H9 (cell line): ENCODE measurements around the gene PLEKHO2. TPM values are rescaled to one million over a fixed set of nuclear protein-coding genes. Genes with fewer than 3 reads are reported as not detected.

Experiments used
- DNase-seq: peaks from one replicate; pipeline ENCODE4 v3.0.0-alpha.2; 2017
- H2AFZ ChIP-seq: one replicate; pipeline ENCODE4 v1.6.1; 2013; ENCODE audit warnings: mild to moderate bottlenecking, low read length, control low read depth, moderate library complexity
- H2AK5ac ChIP-seq: 2 replicates; pipeline ENCODE4 v1.6.1; 2013; ENCODE audit warnings: low read length, control low read depth, mixed read lengths; ENCODE audit not compliant: insufficient read length
- H2BK120ac ChIP-seq: one replicate; pipeline ENCODE4 v1.6.1; 2013; ENCODE audit warnings: low read depth, mild to moderate bottlenecking, low read length, control low read depth, inconsistent platforms; ENCODE audit not compliant: poor library complexity, severe bottlenecking
- H2BK12ac ChIP-seq: 2 replicates; pipeline ENCODE4 v1.6.1; 2013; ENCODE audit warnings: low read length, control low read depth, mixed read lengths, low read depth; ENCODE audit not compliant: insufficient read length
- H2BK15ac ChIP-seq: 2 replicates; pipeline ENCODE4 v1.6.1; 2013; ENCODE audit warnings: low read depth, low read length, control low read depth
- H2BK20ac ChIP-seq: one replicate; pipeline ENCODE4 v1.6.1; 2013; ENCODE audit warnings: low read depth, mild to moderate bottlenecking, low read length, control low read depth, inconsistent platforms; ENCODE audit not compliant: poor library complexity, severe bottlenecking
- H2BK5ac ChIP-seq: 2 replicates; pipeline ENCODE4 v1.6.1; 2013; ENCODE audit warnings: low read length, control low read depth, mixed read lengths; ENCODE audit not compliant: insufficient read length
- H3K14ac ChIP-seq: 2 replicates; pipeline ENCODE4 v1.6.1; 2013; ENCODE audit warnings: low read length, control low read depth; ENCODE audit not compliant: insufficient read depth
- H3K18ac ChIP-seq: 2 replicates; pipeline ENCODE4 v1.6.1; 2013; ENCODE audit warnings: low read depth, mild to moderate bottlenecking, mixed read lengths, low read length, control low read depth; ENCODE audit not compliant: insufficient read length
- H3K23ac ChIP-seq: 2 replicates; pipeline ENCODE4 v1.6.1; 2013; ENCODE audit warnings: low read length, control low read depth, mixed read lengths, low read depth; ENCODE audit not compliant: insufficient read length
- H3K23me2 ChIP-seq: 2 replicates; pipeline ENCODE4 v1.6.1; 2013; ENCODE audit warnings: low read depth, mild to moderate bottlenecking, mixed read lengths, low read length, control low read depth; ENCODE audit not compliant: insufficient read length, poor library complexity, severe bottlenecking
- H3K27ac ChIP-seq: 2 replicates; pipeline ENCODE4 v1.5.1; 2013; ENCODE audit warnings: low read length, control low read depth, mixed read lengths, low read depth; ENCODE audit not compliant: insufficient read length
- H3K27me3 ChIP-seq: 2 replicates; pipeline ENCODE4 v1.6.1; 2013; ENCODE audit warnings: low read length, control low read depth, inconsistent platforms; ENCODE audit not compliant: insufficient read depth
- H3K4ac ChIP-seq: 2 replicates; pipeline ENCODE4 v1.6.1; 2013; ENCODE audit warnings: low read depth, mild to moderate bottlenecking, control low read depth, inconsistent platforms, low read length, moderate library complexity
- H3K4me1 ChIP-seq: 2 replicates; pipeline ENCODE4 v1.6.1; 2013; ENCODE audit warnings: low read length, control low read depth, inconsistent platforms; ENCODE audit not compliant: insufficient read depth
- H3K4me2 ChIP-seq: 2 replicates; pipeline ENCODE4 v1.6.1; 2013; ENCODE audit warnings: low read length, control low read depth, mixed read lengths; ENCODE audit not compliant: insufficient read length, insufficient read depth
- H3K56ac ChIP-seq: 2 replicates; pipeline ENCODE4 v1.6.1; 2013; ENCODE audit warnings: low read depth, mild to moderate bottlenecking, mixed read lengths, low read length, control low read depth; ENCODE audit not compliant: insufficient read length
- H3K79me1 ChIP-seq: 2 replicates; pipeline ENCODE4 v1.6.1; 2013; ENCODE audit warnings: low read depth, mild to moderate bottlenecking, moderate library complexity, low read length, control low read depth, inconsistent platforms; ENCODE audit not compliant: insufficient read depth, poor library complexity, severe bottlenecking
- H3K79me2 ChIP-seq: 2 replicates; pipeline ENCODE4 v1.6.1; 2013; ENCODE audit warnings: low read length, control low read depth, inconsistent platforms; ENCODE audit not compliant: insufficient read depth
- H3K9ac ChIP-seq: 2 replicates; pipeline ENCODE4 v1.6.1; 2013; ENCODE audit warnings: low read length, control low read depth, mixed read lengths; ENCODE audit not compliant: insufficient read length; ENCODE audit errors: extremely low read depth
- H3K9me3 ChIP-seq: one replicate; pipeline ENCODE4 v1.6.1; 2013; ENCODE audit warnings: low read depth, low read length, inconsistent platforms; ENCODE audit not compliant: control insufficient read depth
- H3T11ph ChIP-seq: one replicate; pipeline ENCODE4 v1.6.1; 2013; ENCODE audit warnings: mild to moderate bottlenecking, low read length, control low read depth, inconsistent platforms
- H4K20me1 ChIP-seq: one replicate; pipeline ENCODE4 v1.6.1; 2013; ENCODE audit not compliant: control insufficient read depth, insufficient read length, insufficient read depth
- H4K5ac ChIP-seq: 2 replicates; pipeline ENCODE4 v1.6.1; 2013; ENCODE audit warnings: low read depth, mild to moderate bottlenecking, mixed read lengths, low read length, control low read depth; ENCODE audit not compliant: insufficient read length
- H4K8ac ChIP-seq: replicated peaks from 2 replicates; pipeline ENCODE4 v1.6.1; 2013; ENCODE audit warnings: low read length, control low read depth, mixed read lengths, low read depth; ENCODE audit not compliant: insufficient read length
- H4K91ac ChIP-seq: 2 replicates; pipeline ENCODE4 v1.6.1; 2013; ENCODE audit warnings: low read depth, mild to moderate bottlenecking, moderate library complexity, mixed read lengths, low read length, control low read depth; ENCODE audit not compliant: insufficient read length
- H3K27ac Mint-ChIP-seq, 3 experiments: 2 replicates in 2 of 3; 3 replicates in 1 of 3; pipeline ENCODE4 v1.8.0; 2020 to 2021; ENCODE audit warnings: mixed read lengths in 3 of 3, mild to moderate bottlenecking in 1 of 3, moderate library complexity in 1 of 3
- H3K27me3 Mint-ChIP-seq: 2 replicates; pipeline ENCODE4 v1.8.0; 2021; ENCODE audit warnings: low read depth, mild to moderate bottlenecking, moderate library complexity, mixed read lengths
- H3K36me3 Mint-ChIP-seq, 3 experiments: 2 replicates in 2 of 3; 3 replicates in 1 of 3; pipeline ENCODE4 v1.8.0; 2020 to 2021; ENCODE audit warnings: low read depth in 3 of 3, mixed read lengths in 3 of 3; ENCODE audit not compliant: insufficient read depth in 1 of 3
- H3K4me1 Mint-ChIP-seq, 2 experiments: 2 replicates each; pipeline ENCODE4 v1.8.0; 2020; ENCODE audit warnings: mixed read lengths in 2 of 2
- H3K4me3 Mint-ChIP-seq, 2 experiments: 2 replicates in 1 of 2; 3 replicates in 1 of 2; pipeline ENCODE4 v1.8.0; 2020 to 2021; ENCODE audit warnings: mild to moderate bottlenecking in 2 of 2, mixed read lengths in 2 of 2, moderate library complexity in 1 of 2
- H3K9me3 Mint-ChIP-seq, 2 experiments: 2 replicates in 1 of 2; 3 replicates in 1 of 2; pipeline ENCODE4 v1.8.0; 2020; ENCODE audit warnings: mild to moderate bottlenecking in 2 of 2, mixed read lengths in 2 of 2, moderate library complexity in 1 of 2
- CTCF ChIP-seq: fragments of 200-600 bp; sonication (generic); conservative IDR thresholded peaks from 3 replicates; pipeline ENCODE4 v1.8.0; 2021; ENCODE audit warnings: antibody characterized with exemption, mild to moderate bottlenecking
- WGBS: extraction: QIAGEN DNeasy Blood & Tissue Kit; methylation state at CpG from one replicate; pipeline ENCODE4 v1.1.7; 2013; ENCODE audit warnings: missing lambda C conversion rate, low lambda C conversion rate, mixed read lengths; ENCODE audit not compliant: insufficient read length; ENCODE audit errors: extremely low coverage; 5-methylcytosine and 5-hydroxymethylcytosine counted together
- total RNA-seq: library from RNA; stranded (reverse); gene quantifications from 2 replicates; pipeline ENCODE4 v1.2.1, GENCODE V29; 2021

Gene PLEKHO2
- total RNA-seq, 1 experiment from 2014 or later, result 18.1 TPM

- Histone ChIP-seq H3K27me3 (no peaks in the 10 kb centered on the region), H2AFZ (no peak overlapping the region), H2BK5ac (no peak overlapping the region), H3K79me1 (peaks cover 10% of the 10 kb centered on the region), H3K23ac (no peak overlapping the region), H3K14ac (no peak overlapping the region), H3K4me1 (no peaks in the 10 kb centered on the region; the same call in 1 of the 2 replicates), H3K23me2 (peaks cover 16% of the 10 kb centered on the region), H3K4ac (no peak overlapping the region), H3K9me3 (no peaks in the 10 kb centered on the region), H2BK120ac (no peak overlapping the region), H3K27ac (no peak overlapping the region), H3K9ac (no peak overlapping the region), H3K79me2 (peaks cover 26% of the 10 kb centered on the region; the same call in 1 of the 2 replicates), H3K18ac (no peak overlapping the region), H2AK5ac (no peak overlapping the region), H4K91ac (no peak overlapping the region), H4K5ac (no peak overlapping the region), H4K20me1 (peaks cover 2% of the 10 kb centered on the region), H2BK15ac (no peak overlapping the region), H3K4me2 (no peak overlapping the region), H4K8ac (no peak overlapping the region), H2BK20ac (no peak overlapping the region), H2BK12ac (no peak overlapping the region), H3T11ph (no peak overlapping the region), H3K56ac (no peak overlapping the region)
- WGBS, result no CpG with 5 or more reads among the region's 4 CpGs
- Mint-ChIP-seq H3K27me3 (no peaks in the 10 kb centered on the region; the same call in 1 of the 2 replicates), H3K27ac (peak overlapping the region in 2 of 3 experiments; percentile 5 to 34; a peak in 2 of 7 replicates), H3K4me1 (peaks cover 52 to 61% of the 10 kb centered on the region in 2 experiments), H3K9me3 (no peaks in the 10 kb centered on the region), H3K4me3 (peak overlapping the region in 1 of 2 experiments; percentile 68; a peak in 4 of 5 replicates), H3K36me3 (peaks cover 7 to 13% (median 11%) of the 10 kb centered on the region in 3 experiments; a peak in 6 of 7 replicates)
- no peak for DNase-seq
- no peak for TF ChIP-seq CTCF
Observed at GRCh38 chr15:64843991-64844390, 2.3 kb downstream of the PLEKHO2 start.
